ENCODE results near the gene RHBDD3. TPM values are rescaled to one million over a fixed set of nuclear protein-coding genes. Genes with fewer than 3 reads are reported as not detected.

Gene RHBDD3
- total RNA-seq, 2 donors from 2014 or later: 23.9 to 36.7 TPM

DNA sequence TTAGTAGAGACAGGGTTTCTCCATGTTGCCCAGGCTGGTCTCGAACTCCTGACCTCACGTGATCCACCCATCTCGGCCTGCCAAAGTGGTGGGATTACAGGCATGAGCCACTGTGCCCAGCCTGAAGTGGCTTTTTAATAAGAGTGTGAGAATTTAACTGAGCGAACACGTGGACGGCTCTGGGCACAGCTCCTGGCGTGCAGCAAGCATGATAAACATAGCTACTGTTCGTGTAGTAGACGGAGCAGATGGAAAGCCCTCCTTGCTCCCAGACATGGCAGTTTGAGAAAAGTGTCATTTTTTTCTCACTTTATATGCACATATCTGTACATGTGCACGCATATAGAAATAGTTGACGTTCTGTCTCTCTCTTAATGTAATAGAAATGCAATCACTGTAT lies 55.0 kb downstream of the RHBDD3 start:
- peaks cover 0 to 6% of the 10 kb centered on the region in 2 donors for H3K4me1 ChIP-seq (ENCODE audit: control insufficient read depth in 1 of 2, low read depth in 2 of 2)
- DNase-seq (ENCODE audit: low spot score) (no peak), ATAC-seq (ENCODE audit: insufficient number of reproducible peaks, low FRiP score, low read depth) (no peak)
- H3K36me3 ChIP-seq: no peaks in the 10 kb centered on the region
- H3K27ac ChIP-seq: no peak overlapping the region
- H3K27me3 ChIP-seq (replicated peaks; ENCODE audit: insufficient read depth): no peaks in the 10 kb centered on the region
- TF ChIP-seq, protein P1, sequence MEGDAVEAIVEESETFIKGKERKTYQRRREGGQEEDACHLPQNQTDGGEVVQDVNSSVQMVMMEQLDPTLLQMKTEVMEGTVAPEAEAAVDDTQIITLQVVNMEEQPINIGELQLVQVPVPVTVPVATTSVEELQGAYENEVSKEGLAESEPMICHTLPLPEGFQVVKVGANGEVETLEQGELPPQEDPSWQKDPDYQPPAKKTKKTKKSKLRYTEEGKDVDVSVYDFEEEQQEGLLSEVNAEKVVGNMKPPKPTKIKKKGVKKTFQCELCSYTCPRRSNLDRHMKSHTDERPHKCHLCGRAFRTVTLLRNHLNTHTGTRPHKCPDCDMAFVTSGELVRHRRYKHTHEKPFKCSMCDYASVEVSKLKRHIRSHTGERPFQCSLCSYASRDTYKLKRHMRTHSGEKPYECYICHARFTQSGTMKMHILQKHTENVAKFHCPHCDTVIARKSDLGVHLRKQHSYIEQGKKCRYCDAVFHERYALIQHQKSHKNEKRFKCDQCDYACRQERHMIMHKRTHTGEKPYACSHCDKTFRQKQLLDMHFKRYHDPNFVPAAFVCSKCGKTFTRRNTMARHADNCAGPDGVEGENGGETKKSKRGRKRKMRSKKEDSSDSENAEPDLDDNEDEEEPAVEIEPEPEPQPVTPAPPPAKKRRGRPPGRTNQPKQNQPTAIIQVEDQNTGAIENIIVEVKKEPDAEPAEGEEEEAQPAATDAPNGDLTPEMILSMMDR (IDR thresholded peaks at IDR 0.05): no peak
- no peak overlapping the region for H3K4me3 ChIP-seq
- H3K9me3 ChIP-seq: no peaks in the 10 kb centered on the region

DNA sequence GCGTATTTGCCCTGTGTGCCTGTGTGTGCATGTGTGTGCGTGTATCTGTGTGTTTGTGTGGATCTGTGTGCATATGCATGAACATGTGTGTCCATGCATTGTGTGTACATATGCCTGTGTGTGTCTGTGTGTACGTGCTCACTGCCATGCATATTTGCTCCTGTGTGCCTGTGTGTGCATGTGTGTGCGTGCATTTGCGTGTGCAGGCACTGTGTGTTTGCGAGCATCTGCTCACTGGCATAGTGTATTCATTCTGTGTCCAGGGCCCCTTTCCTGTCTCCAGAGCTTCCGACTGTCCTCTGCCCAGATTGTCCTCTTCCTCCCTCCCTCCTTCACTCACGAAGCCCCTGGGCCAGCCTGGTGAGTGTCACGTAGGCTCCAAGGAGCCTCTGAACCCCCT lies 56.3 kb downstream of the RHBDD3 start:
- Histone ChIP-seq H3K4me3 (no peak overlapping the region), H3K9me3 (no peaks in the 10 kb centered on the region), H3K27me3 (replicated peaks; ENCODE audit: insufficient read depth) (no peaks in the 10 kb centered on the region), H3K27ac (no peak overlapping the region), H3K36me3 (no peaks in the 10 kb centered on the region), H3K4me1 (ENCODE audit: control insufficient read depth in 1 of 2, low read depth in 2 of 2) (peaks cover 0 to 2% of the 10 kb centered on the region in 2 donors)
- DNase-seq (ENCODE audit: low spot score): no peak
- TF ChIP-seq, protein P1 (IDR thresholded peaks at IDR 0.05): no peak
- ATAC-seq (ENCODE audit: insufficient number of reproducible peaks, low FRiP score, low read depth): no peak

DNA sequence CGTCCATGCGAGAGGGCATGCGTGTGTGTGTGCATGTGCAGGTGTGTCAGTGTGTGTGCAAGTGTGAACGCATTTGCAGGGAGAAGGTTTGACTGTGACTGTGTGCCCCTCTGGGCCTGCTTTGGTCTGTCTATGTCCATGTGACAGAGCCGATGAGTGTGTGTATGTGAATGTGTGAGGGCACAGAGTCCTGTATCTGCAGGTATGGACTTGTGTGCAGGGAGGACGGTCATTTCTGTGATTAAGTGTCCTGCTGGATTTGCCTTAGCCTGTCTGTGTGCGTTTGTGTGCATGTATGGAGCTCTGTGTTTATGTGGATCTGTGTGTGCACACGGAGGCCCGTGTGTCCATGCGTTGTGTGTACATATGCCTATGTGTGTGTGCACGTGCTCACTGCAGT lies 56.7 kb downstream of the RHBDD3 start:
- DNase-seq (ENCODE audit: low spot score) (no peak), ATAC-seq (ENCODE audit: insufficient number of reproducible peaks, low FRiP score, low read depth) (no peak)
- Histone ChIP-seq H3K27me3 (replicated peaks; ENCODE audit: insufficient read depth) (no peaks in the 10 kb centered on the region), H3K4me3 (no peak overlapping the region), H3K27ac (no peak overlapping the region), H3K4me1 (ENCODE audit: control insufficient read depth in 1 of 2, low read depth in 2 of 2) (peaks cover 2 to 6% of the 10 kb centered on the region in 2 donors), H3K36me3 (no peaks in the 10 kb centered on the region), H3K9me3 (no peaks in the 10 kb centered on the region)
- TF ChIP-seq, protein P1 (IDR thresholded peaks at IDR 0.05): no peak

Other genes with a start within 250 kb of the RHBDD3 start
- not detected for gene C22orf31, start 206.2 kb downstream of the RHBDD3 start, total RNA-seq
- 10 to 100 TPM in 1 of 2 donors, 1 to 10 TPM in 1; 8.4 to 13.9 TPM for gene KREMEN1, start 194.9 kb downstream of the RHBDD3 start, total RNA-seq
- under 1 TPM in 1 of 2 donors, not detected in 1; 0.27 TPM for gene EMID1, start 62.1 kb downstream of the RHBDD3 start, total RNA-seq
- 100 to 1,000 TPM; 197 to 225 TPM for gene EWSR1, start 287 bp upstream of the RHBDD3 start, total RNA-seq
- 10 to 100 TPM; 32.5 to 52.9 TPM for gene GAS2L1, start 38.7 kb upstream of the RHBDD3 start, total RNA-seq
- gene RASL10A, start 47.7 kb upstream of the RHBDD3 start, total RNA-seq: 1 to 10 TPM; 3.4 to 4.1 TPM
- 10 to 100 TPM; 59.5 to 73.1 TPM for gene AP1B1, start 120.6 kb upstream of the RHBDD3 start, total RNA-seq
- not detected for gene RFPL1, start 170.6 kb upstream of the RHBDD3 start, total RNA-seq
- under 1 TPM; 0.14 to 0.85 TPM for gene NEFH, start 212.2 kb upstream of the RHBDD3 start, total RNA-seq

Measured in thoracic aorta (tissue), 2 donors.